ENCODE data around the gene TBX1.

GRCh38 chr22:19801340-19802000, 40.9 kb downstream of the TBX1 start:
- TF ChIP-seq CTCF (IDR thresholded peaks at IDR 0.05 in 2 of 3, conservative IDR thresholded peaks at IDR 0.05 in 1 of 3; ENCODE audit: control insufficient read depth in 2 of 3, extremely low read depth in 1 of 3, insufficient read depth in 1 of 3, low read depth in 3 of 3, low read length in 3 of 3) (no peak), EGR1 (IDR thresholded peaks at IDR 0.05; ENCODE audit: borderline replicate concordance in 1 of 2, low read depth in 2 of 2, low read length in 2 of 2) (no peak), ATF2 (IDR thresholded peaks at IDR 0.05; ENCODE audit: low read length) (no peak), ZSCAN29 (IDR thresholded peaks at IDR 0.05) (no peak), EZH2 (IDR thresholded peaks at IDR 0.05; ENCODE audit: borderline replicate concordance, control insufficient read depth, low read depth, low read length) (no peak)
